Measurements from ENCODE around the gene PUM1.

- TF ChIP-seq CTCF (IDR thresholded peaks at IDR 0.05), result peak; percentile 89 to 94 (median 93)
- no peak for TF ChIP-seq POLR2A (IDR thresholded peaks at IDR 0.05; ENCODE audit: low read depth)
- peak; percentile 12 to 64 for TF ChIP-seq POLR2AphosphoS5 (IDR thresholded peaks at IDR 0.05)
Measured at GRCh38 chr1:30911059-30911954, 154.2 kb downstream of the PUM1 start.

Measured in esophagus muscularis mucosa (tissue), 3 donors.